Endodermal cell (in vitro differentiated cells): ENCODE results near the gene ATP8B4. TPM values are rescaled to one million over a fixed set of nuclear protein-coding genes. Genes with fewer than 3 reads are reported as not detected.

Experiments used
- DNase-seq: peaks from one replicate; pipeline ENCODE4 v3.0.0-alpha.2; 2017
- H3K27ac ChIP-seq: 2 replicates; pipeline ENCODE4 v1.5.1; 2013; ENCODE audit warnings: mild to moderate bottlenecking, low read depth, low read length, moderate library complexity
- H3K27me3 ChIP-seq: 2 replicates; pipeline ENCODE4 v1.6.1; 2013; ENCODE audit warnings: mild to moderate bottlenecking, low read length, moderate library complexity; ENCODE audit not compliant: insufficient read depth, control insufficient read depth, poor library complexity, severe bottlenecking
- H3K36me3 ChIP-seq: 2 replicates; pipeline ENCODE4 v1.7.0; 2013; ENCODE audit warnings: mild to moderate bottlenecking, low read length, moderate library complexity; ENCODE audit not compliant: control insufficient read depth, insufficient read depth
- H3K4me1 ChIP-seq: one replicate; pipeline ENCODE4 v1.7.0; 2013; ENCODE audit warnings: low read length; ENCODE audit not compliant: control insufficient read depth, insufficient read depth
- H3K4me3 ChIP-seq: 2 replicates; pipeline ENCODE4 v1.5.1; 2013; ENCODE audit warnings: mild to moderate bottlenecking, low read length, moderate library complexity
- H3K9ac ChIP-seq: 2 replicates; pipeline ENCODE4 v1.6.1; 2013; ENCODE audit warnings: mild to moderate bottlenecking, low read length, moderate library complexity; ENCODE audit not compliant: poor library complexity, severe bottlenecking; ENCODE audit errors: extremely low read depth
- H3K9me3 ChIP-seq: 2 replicates; pipeline ENCODE4 v1.6.1; 2013; ENCODE audit warnings: mild to moderate bottlenecking, low read length, moderate library complexity; ENCODE audit not compliant: control insufficient read depth
- H3K27ac Mint-ChIP-seq: 2 replicates; pipeline ENCODE4 v1.8.0; 2020; ENCODE audit warnings: mixed read lengths
- H3K27me3 Mint-ChIP-seq: 2 replicates; pipeline ENCODE4 v1.8.0; 2021; ENCODE audit warnings: mild to moderate bottlenecking, mixed read lengths; ENCODE audit not compliant: insufficient read depth
- H3K36me3 Mint-ChIP-seq: 2 replicates; pipeline ENCODE4 v1.8.0; 2020; ENCODE audit warnings: low read depth, mixed read lengths
- H3K4me1 Mint-ChIP-seq: 2 replicates; pipeline ENCODE4 v1.8.0; 2020; ENCODE audit warnings: mixed read lengths
- H3K4me3 Mint-ChIP-seq: 2 replicates; pipeline ENCODE4 v1.8.0; 2020; ENCODE audit warnings: mild to moderate bottlenecking, moderate library complexity, mixed read lengths
- H3K9me3 Mint-ChIP-seq: 2 replicates; pipeline ENCODE4 v1.8.0; 2020; ENCODE audit warnings: mild to moderate bottlenecking, mixed read lengths
- WGBS, 2 experiments: methylation state at CpG; one replicate each; pipeline versions ENCODE4 v1.1.5 to v1.1.7; 2013; ENCODE audit warnings: missing lambda C conversion rate in 2 of 2, mixed read lengths in 1 of 2; ENCODE audit not compliant: insufficient coverage in 1 of 2, insufficient read length in 1 of 2; 5-methylcytosine and 5-hydroxymethylcytosine counted together
- total RNA-seq, 2 donors: library from RNA; stranded (reverse); fragmentation: NEBNext Ultra II Directional in 1 of 2; extraction: Animal tissue kit (Norgen Biotek cat#: 25700) in 1 of 2; gene quantifications; 2 replicates in 1 of 2; 3 replicates in 1 of 2; pipeline ENCODE4 v1.2.1, GENCODE V29; 2021
- TF ChIP-seq, protein P1 (sequence below): fragments of 200-600 bp; sonication (generic); conservative IDR thresholded peaks from 2 replicates; pipeline ENCODE4 v1.5.0; 2021; ENCODE audit warnings: antibody characterized with exemption, mild to moderate bottlenecking

ATP8B4 gene
- total RNA-seq, 2 donors from 2014 or later, result 0.64 to 0.95 TPM

DNA sequence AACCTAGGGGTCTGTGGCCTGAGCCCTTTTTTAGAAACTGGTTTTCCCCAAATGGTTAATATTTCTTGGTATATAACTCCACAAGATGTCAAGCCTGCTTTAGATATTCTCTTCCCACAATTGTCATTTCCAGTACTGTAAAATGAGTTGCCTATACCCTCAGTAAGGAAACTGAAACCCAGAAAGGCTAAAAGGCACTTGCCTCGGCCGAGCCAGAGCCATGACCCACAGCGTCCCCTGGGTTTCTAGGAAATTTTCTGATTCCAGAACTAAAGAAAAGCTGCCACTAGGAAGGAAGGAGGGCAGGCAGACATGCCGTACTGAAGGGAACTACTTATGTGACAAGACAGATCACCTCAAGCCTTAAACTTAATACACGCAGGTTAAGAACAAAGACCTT, 59.1 kb downstream of the ATP8B4 start:
- no peaks in the 10 kb centered on the region for H3K27me3 Mint-ChIP-seq

DNA sequence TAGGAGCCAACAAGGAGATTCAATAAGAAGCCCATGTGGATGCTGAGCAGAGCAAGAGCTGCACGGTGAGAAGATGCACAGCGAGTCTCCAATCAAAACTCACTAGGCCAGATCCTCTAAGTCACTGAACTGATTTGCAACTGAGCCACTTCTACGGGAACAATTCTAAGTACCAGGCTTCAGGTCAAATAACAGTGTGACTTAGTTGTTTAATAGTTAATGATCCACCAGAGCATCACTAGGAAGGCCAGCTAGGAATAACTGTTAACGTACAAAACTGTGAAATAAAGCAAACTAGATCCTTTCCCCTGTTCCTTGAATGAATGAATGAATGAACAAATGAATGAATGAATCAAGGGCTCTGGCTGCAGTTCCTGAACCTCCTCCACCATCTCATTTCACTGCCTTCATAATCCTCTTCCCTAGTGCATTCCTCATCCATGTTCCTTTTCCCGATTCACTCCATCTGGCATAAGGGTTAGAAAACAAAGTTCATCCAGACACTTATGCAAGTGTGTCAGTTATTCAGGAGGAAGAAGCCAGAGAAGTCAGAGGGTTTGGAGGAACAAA, 59.7 kb downstream of the ATP8B4 start:
- no peak overlapping the region for H3K27ac ChIP-seq
- no peaks in the 10 kb centered on the region for H3K9me3 ChIP-seq
- Mint-ChIP-seq H3K36me3 (no peaks in the 10 kb centered on the region), H3K9me3 (peaks cover under 1% of the 10 kb centered on the region), H3K27me3 (no peaks in the 10 kb centered on the region), H3K4me1 (peaks cover 36% of the 10 kb centered on the region), H3K27ac (no peak overlapping the region), H3K4me3 (no peak overlapping the region)
- peaks cover 4% of the 10 kb centered on the region for H3K4me1 ChIP-seq
- no peak overlapping the region for H3K9ac ChIP-seq
- TF ChIP-seq, protein P1, sequence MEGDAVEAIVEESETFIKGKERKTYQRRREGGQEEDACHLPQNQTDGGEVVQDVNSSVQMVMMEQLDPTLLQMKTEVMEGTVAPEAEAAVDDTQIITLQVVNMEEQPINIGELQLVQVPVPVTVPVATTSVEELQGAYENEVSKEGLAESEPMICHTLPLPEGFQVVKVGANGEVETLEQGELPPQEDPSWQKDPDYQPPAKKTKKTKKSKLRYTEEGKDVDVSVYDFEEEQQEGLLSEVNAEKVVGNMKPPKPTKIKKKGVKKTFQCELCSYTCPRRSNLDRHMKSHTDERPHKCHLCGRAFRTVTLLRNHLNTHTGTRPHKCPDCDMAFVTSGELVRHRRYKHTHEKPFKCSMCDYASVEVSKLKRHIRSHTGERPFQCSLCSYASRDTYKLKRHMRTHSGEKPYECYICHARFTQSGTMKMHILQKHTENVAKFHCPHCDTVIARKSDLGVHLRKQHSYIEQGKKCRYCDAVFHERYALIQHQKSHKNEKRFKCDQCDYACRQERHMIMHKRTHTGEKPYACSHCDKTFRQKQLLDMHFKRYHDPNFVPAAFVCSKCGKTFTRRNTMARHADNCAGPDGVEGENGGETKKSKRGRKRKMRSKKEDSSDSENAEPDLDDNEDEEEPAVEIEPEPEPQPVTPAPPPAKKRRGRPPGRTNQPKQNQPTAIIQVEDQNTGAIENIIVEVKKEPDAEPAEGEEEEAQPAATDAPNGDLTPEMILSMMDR, result no peak
- H3K4me3 ChIP-seq, result no peak overlapping the region
- H3K27me3 ChIP-seq, result no peaks in the 10 kb centered on the region
- WGBS, 2 experiments, result 85 to 91% methylated on average over 4 to 5 of the region's 5 CpGs
- H3K36me3 ChIP-seq, result no peaks in the 10 kb centered on the region
- no peak for DNase-seq

More for the DNA sequence above, 59.1 kb downstream of the ATP8B4 start:
- DNase-seq, result peak; percentile 49
- Histone ChIP-seq H3K36me3 (no peaks in the 10 kb centered on the region), H3K4me3 (no peak overlapping the region), H3K9ac (no peak overlapping the region), H3K27ac (no peak overlapping the region), H3K9me3 (no peaks in the 10 kb centered on the region), H3K4me1 (peaks cover 4% of the 10 kb centered on the region), H3K27me3 (no peaks in the 10 kb centered on the region)
- H3K4me3 Mint-ChIP-seq, result no peak overlapping the region
- no peak overlapping the region for H3K27ac Mint-ChIP-seq
- TF ChIP-seq, protein P1, result peak; percentile 17
- peaks cover 36% of the 10 kb centered on the region for H3K4me1 Mint-ChIP-seq
- WGBS, 2 experiments, result 80 to 90% methylated on average over 5 of the region's 5 CpGs
- no peaks in the 10 kb centered on the region for H3K36me3 Mint-ChIP-seq
- no peaks in the 10 kb centered on the region for H3K9me3 Mint-ChIP-seq

DNA sequence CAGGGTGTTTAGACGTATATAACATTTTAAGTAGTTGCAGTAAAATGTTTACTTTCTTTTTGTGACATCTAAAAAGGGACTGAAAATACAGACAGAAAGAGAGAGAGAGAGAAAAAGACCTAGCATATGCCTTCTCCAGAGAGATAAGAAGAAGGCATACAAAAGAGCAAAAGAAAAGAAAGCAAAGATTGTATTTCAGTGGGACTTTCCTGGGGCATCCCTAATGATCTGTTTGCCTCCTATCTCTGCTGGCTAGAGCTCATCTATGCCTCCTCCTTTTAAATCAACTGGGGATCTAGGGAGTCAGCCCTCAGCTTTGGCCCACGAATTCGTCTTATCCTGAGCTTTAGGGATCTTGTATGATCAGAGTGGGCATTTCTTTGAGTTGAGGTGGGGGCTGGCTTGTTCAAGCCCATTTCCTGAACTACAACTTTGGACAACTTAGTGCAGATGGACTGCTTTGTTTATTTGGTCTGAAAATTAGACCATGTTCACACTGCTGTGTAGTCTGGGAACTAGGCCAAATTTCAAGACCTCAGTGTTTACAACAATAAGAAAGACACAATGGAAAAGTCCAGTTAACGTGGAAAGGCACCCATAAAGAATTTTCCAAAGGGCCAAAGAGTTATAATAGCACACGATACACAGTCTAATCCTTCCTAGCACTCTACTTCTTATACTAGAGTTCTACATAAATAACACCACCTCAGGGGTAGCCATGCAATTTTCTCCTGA, 61.0 kb downstream of the ATP8B4 start:
- H3K36me3 Mint-ChIP-seq, result no peaks in the 10 kb centered on the region
- 71 to 80% methylated on average over 2 to 5 of the region's 5 CpGs for WGBS, 2 experiments

More for the DNA sequence above, 61.0 kb downstream of the ATP8B4 start:
- H3K27ac Mint-ChIP-seq, result no peak overlapping the region
- no peak for DNase-seq
- H3K9ac ChIP-seq, result no peak overlapping the region
- TF ChIP-seq, protein P1, result no peak
- no peaks in the 10 kb centered on the region for H3K9me3 ChIP-seq
- H3K9me3 Mint-ChIP-seq, result peaks cover 4% of the 10 kb centered on the region
- H3K4me1 ChIP-seq, result peaks cover 4% of the 10 kb centered on the region
- H3K27me3 ChIP-seq, result no peaks in the 10 kb centered on the region
- no peak overlapping the region for H3K27ac ChIP-seq
- peaks cover 39% of the 10 kb centered on the region for H3K4me1 Mint-ChIP-seq
- no peak overlapping the region for H3K4me3 ChIP-seq
- H3K4me3 Mint-ChIP-seq, result no peak overlapping the region
- no peaks in the 10 kb centered on the region for H3K27me3 Mint-ChIP-seq
- H3K36me3 ChIP-seq, result no peaks in the 10 kb centered on the region
